NCI-H128 (cell line): Measurements from ENCODE around the gene YIPF3.
A peak's percentile ranks its signal among the peaks of the same experiment; 100 is the strongest.
"Not testable (repeated sequence)": the region's sequence is repeated elsewhere in the genome, so short reads cannot be mapped to it uniquely, and the experiment has no call there.

Experiments
- DNase-seq: peaks from one replicate; lab custom pipeline; 2025; ENCODE audit not compliant: unreplicated experiment; lab: John Stamatoyannopoulos, UW

The YIPF3 gene

DNA sequence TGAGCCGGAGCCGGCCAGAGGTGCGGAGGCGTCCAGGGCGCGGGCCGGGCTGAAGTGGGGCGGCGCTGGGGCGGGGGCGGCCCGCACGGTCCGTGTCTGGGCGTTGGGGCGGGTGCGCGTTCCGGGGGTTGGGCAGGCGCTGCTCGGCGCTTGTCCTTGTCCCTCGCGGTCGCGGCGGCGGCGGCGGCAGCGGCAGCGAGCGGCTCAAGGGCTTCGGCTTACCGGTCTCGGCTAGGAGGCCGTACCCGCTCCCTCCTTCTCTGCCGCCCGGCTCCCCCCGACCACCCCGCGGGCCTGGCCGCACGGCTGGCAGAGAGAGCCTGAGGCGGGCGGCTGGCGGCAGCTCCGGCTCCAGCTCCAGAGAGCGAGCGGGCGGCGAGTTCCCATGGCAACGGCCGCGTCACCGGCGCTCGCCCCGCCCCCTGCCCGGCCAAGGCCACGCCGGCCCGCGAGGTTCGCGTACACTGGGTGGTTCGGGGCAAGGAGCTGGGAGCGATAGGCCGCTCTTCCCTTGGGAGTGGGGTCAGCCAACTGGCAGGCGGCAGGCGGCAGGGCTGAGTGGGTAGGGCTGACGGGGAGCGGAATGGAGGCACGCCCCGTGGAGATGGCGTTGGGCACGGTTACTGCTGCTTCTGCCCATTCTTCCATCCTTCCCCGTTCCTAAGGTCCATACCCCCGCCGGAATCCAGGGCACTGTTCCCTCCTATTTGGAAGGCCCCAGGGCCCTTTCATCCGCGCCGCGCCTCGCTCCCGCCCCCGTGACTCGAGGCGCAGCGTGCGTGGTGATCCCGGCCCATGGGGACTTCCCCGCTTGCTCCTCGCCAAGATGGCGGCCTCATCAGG is 6.5 kb downstream of the YIPF3 start, which contains the start of gene LRRC73:
TSS of gene LRRC73 (minus strand) at position 363 of the 843 bp plus-strand sequence. CDS start 561 bp downstream, outside the sequence.
- DNase-seq: peak; percentile 46

DNA sequence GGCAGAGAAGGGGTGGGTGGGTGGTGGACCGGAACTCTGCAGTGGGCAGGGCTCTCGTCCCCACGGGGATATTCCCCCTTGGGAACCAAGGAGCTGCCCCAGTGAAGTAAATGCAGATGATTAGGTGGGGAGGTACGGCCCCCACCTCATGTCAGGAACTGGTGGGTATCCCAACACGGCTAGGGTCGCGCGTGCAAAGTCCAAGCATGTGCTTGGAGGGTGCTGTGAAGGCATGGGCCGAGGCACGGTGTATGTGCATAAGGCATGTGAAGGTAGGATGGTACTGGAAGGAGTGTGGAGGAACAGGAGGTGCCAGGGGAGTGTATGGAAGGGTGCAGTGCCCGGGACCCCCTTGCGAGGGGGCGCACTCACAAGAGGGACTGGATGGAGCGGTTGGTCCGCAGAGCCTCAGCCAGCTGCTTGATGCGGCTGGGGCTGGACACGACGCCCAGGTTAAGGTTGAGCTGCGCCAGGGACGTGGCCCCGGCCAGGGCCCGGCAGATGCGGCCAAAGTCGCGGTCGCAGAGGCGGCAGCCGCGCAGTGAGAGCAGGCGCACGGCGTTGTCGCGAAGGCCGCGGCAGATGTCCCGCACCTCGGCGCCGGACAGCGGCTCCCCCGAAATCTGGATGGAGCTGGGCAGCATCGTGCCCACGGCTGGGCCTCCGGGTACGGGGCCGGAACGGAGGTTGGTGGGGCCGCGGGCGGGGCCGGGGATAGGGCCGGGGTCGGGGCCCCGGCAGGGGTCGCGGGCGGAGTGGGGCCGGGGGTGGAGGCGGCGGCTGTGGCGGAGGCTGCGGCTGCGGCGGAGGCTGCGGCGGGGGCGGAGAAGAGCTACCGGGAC is 7.4 kb downstream of the YIPF3 start:
- no peak for DNase-seq

DNA sequence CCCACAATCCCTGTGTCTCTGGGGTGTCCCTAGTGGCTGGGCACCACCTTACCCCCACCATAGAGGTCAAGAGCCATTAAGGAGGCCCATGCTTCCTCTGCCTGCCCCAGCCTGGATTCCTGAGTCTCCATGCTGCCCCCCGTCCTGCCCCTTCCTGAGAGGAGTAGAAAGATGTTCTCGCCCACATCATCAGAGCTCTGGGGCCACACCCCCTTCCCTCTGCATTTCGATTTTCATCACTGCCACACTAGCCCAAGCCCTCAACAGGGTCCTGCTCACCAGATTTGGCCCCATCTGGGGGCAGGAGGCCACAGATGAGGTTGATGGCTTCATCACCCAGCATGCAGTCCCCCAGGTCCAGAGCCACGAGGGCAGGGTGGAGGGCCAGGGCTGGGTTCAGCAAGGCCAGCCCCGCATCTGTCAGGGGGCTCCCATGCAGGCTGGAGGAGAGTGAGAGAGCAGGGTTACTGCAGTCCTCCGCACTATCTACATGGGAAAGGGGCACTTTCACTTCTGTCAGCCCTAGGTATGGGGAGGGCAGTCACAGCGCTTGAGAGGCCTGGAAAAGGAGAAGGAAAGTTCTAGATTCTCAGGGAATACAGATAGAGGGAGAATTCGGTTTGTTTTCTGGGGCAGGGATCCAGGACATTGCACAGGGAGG is 8.1 kb downstream of the YIPF3 start:
- DNase-seq: no peak

DNA sequence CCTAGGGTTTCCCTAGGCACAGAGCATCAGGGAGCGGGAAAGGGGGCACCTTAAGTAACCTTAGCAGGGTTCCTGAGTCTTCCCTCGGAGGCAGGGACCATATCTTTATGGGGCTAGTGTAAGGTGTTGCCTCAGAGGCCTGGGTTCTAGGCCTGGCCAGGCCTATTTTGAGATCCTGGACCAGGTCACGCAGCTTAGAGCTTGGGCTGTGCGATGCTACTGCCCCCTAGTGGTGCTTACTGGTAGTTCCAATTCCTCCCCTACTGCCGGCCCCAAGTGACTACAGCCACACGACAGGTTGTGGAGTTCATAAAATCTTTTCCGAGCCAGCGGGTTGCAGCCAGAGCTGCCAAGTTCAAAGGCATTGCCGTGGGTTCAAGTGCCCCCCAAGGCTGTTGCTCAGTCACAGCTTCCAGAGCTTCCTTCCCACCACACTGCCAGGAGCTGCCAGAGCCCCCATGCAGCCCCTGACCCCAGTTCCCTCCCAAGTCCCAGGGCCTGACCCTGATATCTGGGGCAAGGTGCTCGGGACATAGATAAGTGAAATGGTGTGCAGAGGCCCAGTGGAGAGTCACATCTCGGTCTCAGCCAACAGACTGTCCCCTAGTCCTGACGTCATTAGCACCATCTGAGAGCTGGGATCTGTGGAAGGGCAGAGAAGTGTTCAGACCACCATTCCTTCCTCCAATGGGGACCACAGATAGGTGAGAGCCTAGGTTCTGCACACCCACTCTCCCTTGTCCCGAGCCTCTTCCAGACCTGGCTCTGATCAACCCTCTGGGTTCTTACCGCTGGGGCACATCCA is 9.9 kb downstream of the YIPF3 start:
- DNase-seq: peak; percentile 64

DNA sequence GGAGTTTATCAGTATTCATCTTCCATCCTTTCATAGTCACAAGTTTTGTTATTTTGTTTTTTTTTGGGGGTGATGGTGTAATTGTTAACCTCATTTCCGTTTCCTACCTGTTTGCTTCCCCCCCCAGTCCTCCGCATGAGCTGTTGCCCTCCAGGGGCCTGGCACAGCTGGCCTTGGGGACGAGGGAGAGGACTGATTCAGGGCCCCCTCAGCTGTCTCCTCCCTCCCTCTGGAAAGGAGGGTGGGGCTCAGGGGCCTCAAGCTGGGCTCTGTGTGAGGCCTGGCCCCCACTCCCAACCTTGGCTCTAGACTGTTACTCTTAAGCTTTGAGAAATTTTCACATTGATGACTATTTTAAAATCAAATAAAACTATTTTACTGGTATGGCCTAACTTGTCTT is 10.6 kb downstream of the YIPF3 start:
- DNase-seq: no peak

DNA sequence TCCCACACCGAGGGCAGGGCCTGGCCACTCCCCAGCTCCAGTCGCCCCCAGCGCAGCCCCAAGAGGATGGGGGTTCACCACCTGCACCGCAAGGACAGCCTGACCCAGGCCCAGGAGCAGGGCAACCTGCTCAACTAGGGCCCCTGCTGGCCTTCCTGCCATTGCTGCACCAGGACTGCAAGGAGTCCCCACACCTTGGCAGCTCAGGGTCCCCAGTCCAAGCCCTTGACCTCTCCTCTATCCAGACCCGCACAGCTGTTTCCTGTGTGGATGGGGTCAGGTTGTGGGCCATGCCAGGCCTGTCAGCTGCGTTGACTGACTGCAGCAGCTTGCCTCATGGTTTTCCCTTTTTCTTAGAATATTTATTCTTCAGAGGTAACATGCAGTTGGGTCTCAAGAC is 11.0 kb downstream of the YIPF3 start:
- no peak for DNase-seq

DNA sequence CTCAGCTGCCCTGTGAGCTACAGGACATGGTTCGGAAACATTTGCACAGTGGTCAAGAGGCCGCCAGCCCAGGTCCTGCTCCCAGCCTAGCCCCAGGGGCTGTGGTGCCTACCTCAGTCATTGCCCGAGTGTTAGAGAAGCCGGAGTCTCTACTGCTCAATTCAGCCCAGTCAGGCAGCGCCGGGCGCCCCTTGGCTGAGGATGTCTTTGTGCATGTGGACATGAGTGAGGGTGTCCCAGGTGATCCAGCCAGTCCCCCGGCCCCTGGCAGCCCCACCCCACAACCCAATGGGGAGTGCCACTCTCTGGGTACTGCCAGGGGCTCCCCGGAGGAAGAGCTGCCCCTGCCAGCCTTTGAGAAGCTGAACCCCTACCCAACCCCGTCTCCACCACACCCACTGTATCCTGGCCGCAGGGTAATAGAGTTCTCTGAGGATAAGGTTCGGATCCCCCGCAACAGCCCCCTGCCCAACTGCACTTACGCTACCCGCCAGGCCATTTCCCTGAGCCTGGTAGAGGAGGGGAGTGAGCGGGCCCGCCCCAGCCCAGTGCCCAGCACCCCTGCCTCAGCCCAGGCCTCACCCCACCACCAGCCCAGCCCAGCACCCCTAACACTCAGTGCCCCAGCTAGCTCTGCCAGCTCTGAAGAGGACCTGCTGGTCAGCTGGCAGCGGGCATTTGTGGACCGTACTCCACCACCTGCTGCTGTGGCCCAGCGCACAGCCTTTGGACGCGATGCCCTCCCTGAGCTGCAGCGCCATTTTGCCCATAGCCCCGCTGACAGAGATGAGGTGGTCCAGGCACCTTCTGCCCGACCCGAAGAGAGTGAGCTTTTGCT is 11.8 kb downstream of the YIPF3 start:
- DNase-seq: no peak

DNA sequence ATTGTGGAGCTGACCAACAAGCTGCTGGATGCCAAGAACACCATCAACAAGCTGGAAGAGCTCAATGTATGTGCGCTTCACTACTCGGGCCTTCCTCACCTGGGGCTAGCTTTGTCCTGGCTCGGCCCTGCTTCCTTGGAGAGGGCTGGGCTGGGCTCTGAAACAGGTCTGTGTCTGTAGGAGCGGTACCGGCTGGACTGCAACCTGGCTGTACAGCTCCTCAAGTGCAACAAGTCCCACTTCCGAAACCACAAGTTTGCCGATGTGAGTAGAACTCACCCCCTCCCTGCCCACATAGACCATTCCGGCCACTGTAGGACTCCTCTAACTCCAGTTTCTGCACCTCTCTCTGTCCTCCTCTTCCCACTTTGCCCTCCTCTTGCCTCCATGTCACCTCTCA is 13.3 kb downstream of the YIPF3 start:
- no peak for DNase-seq

DNA sequence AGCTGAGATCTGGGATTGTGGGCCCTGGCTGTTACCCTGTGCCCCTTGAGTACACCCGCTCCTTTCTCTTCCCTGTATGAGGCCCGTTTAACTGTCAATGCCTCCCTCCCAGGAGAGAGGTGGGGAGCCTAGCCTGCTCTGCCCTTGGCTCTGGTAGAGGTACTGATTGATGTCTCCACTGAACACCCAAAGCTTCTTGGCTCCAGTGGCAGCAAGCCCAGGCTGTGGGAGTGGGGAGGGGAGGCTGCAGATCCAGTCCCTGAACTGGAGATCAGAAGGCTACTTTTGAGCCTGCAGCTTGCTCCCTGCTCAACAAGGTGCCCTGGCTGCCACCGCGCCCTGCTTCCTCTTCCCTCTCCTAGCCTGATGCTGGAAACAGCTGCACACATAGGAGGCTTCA is 14.1 kb downstream of the YIPF3 start:
- no peak for DNase-seq

DNA sequence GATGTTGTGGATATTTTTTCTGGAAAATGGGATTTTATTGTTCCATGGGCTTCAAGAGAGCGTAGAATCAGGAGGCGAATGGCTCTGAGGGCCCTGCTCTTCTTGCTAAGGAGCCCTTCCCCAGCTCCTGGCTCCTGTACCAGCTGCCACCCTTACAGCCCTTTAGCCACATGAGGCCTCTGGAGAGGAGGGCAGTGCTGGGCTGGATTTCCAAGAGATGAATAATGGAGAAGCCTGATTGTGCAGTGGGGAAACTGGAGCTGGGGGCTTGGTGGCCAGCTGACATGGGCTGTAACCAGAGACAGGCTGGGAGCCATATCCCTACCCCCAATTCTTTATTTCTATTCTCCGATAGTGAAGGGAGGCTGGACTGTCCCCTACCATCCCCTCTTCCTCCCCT is 15.8 kb downstream of the YIPF3 start:
- no peak for DNase-seq

DNA sequence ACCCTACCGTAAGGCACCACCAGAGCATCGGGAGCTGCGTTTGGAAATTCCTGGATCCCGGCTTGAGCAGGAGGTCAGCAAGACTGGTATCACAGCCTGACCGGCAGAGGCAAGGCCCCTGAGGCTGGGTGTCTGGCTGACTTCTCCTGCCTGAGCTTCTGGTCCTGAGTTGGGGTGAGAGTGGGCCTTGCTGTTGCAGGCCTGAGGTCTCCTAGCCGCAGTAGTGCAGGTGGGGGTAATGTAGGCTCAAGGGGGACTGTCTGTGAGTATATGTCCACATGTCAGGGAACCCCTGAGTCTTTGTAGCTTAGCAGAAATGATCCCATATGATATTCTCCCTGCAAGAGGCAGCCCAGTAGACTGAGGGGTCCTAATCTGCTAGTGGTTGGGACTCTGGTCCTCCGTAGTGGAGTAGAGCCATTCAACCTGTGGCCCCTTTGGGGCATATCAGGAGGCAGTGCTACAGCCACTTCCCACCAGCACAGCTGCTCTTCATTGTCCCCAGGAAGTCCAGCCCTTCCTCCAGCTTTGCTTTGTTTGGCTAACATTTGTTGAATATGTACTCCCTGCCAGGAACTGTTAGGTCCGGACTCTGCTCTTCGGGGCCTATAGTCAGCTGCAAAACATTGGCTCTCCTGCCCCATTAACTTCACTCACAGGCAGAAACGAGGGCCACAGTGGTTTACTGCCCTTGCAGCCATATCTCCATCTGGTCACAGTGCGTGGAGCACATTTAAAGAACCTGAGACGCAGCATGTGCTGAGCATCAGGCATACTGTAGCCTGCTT is 17.5 kb downstream of the YIPF3 start:
- no peak for DNase-seq

DNA sequence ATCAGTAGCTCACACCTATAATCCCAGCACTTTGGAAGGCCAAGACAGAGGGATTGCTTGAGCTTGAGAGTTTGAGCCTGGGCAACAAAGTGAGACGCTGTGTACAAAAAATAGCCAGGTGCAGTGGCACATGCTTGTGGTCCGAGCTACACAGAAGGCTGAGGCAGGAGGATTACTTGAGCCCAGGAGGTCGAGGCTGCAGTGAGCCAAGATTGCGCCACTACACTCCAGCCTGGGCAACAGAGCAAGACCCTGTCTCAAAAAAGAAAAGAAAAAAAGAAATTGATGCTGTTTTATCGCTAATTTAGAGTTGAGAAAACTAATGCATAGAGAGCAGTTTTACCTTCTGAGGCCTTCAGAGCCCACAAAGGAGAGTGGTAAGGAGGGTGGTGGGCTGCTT is 18.4 kb downstream of the YIPF3 start:
- not testable (repeated sequence) for DNase-seq

DNA sequence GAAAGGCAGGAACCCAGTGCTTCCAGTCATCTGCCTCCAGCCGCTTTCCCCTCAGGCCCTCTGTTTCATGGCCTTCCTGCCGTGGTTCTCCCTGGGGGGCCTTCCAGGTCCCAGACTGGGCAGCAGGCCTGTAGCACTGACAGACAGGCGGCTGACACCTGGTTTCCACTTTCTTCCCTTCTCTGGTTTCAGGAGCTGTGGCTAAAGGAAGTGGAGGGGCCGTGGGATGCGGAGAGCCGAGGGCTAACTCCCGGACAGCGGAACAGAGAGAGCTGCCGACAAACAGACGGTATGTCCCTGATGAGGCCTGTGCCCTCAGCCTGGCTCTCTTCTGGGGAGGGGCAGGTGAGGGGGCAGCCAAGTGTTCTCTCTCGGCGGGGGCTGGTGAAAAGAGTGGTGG is 19.0 kb downstream of the YIPF3 start:
- DNase-seq: no peak

DNA sequence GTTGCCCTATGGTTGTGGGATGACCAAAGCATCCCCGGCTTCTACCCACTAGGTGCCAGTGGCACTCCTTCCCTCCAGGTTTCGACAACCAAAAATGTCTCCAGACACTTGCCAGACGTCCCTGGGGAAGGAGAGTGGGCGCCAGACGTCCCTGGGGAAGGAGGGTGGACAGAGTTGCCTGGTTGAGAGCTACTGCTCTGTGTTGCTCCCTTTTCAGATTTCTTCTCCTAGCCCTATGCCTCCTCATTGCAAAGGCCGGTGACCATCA is 19.7 kb downstream of the YIPF3 start:
- DNase-seq: no peak

DNA sequence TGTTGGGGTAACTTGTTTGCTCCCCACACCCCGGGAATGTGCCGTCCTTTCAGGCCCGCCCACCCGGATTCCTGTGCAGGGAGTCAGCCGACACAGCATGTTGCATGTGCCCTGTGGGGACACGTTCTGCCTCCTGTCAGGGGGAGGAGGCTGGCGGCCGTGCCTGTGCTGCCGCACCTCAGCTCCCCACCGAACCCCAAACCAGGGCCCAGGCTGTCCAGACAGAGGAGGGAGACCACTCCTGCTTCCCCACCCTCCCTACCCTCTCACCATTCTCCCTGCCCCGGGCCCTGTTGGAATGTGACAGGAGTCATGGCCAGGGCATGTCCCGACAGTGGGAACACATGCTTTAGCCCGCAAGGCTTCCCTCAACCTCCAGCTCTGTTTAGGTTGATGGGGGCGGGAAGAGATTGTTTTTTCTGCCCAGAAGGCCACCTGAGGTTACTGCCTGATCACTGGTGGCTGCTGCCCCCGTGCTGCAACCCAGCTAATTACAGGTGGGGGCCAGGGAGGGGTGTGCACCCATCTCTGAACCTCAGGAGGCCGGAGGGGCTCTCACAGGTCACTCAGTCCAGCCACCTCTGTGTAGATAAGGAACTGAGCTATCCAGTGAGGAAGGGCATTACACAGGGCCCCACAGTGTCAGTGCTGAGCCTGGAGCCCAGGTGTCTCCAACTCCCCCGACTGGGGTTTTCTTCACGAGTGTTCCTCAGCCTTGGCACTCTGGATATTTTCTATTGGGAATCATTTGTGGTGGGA is 20.2 kb downstream of the YIPF3 start:
- DNase-seq: no peak

DNA sequence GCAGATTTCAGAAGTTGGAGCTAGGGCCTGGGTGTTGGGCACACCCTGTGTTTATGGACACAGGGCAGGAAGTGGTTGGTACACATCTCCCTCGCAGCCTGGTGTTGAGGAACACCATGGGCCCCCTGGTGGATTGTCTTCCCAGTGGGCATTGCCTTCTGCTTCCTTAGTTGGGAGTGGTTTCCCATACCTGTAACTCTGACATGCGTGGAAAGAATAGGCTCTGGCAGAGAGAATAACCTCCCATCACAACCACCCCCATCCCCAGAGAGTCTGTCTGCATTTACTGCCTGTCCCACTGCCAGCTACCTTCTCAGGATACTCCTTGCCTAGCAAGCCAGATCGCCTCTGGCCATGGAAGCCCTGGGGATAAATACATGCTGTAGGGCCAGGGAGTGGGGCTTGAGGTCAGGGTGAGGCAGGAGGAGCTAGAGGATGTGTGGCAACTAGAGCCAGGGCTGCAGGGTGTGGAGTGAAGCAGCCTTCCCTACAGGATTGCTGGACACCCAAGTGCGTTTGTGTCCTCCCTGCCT is 21.3 kb downstream of the YIPF3 start:
- DNase-seq: no peak

DNA sequence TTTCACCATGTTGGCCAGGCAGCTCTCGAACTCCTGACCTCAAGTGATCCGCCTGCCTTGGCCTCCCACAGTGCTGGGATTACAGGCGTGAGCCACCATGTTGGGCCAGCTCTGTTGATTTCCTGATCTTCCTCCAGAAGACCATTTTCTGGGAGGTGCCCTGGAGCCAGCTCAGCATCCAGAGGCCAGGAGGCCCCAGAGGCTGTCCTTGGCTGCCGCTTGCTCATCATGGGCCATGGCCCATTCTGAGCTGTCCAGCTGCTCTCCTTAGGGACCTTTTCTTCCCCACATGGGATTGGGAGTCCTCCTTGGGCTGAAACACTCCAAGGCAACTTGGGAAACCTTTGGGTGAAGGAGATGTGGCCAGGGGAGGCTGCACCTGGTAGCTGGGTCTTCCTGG is 22.0 kb downstream of the YIPF3 start:
- DNase-seq: no peak

DNA sequence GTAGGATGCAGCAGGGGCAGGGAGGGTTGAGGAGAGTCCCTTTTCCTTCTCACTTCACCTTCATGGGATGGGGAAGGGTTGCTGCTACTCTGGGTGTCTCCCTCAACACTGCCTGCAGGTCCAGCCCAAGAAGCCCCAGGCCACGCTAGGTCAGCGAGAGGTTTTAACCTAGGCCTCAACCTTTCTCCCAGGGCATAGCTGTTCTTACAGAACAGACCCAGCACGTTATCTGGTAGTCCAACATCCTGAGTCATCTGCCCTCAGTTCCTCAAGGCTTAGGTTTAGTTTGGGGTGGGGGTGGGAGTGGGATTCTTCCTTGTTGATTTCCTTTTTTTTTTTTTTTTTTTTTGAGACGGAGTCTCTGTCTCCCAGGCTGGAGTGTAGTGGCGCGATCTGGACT is 22.4 kb downstream of the YIPF3 start:
- DNase-seq: no peak
